ENCODE results near the gene HNRNPUL2.
A peak's percentile ranks its signal among the peaks of the same experiment; 100 is the strongest.

Gene HNRNPUL2

GRCh38 chr11:62669420-62670161, 57.7 kb downstream of the HNRNPUL2 start:
- Mint-ChIP-seq H3K27me3 (no peaks in the 10 kb centered on the region), H3K27ac (peak overlapping the region; percentile 30), H3K36me3 (peaks cover 11% of the 10 kb centered on the region), H3K4me1 (peaks cover 45% of the 10 kb centered on the region), H3K4me3 (peak overlapping the region; percentile 100), H3K9me3 (no peaks in the 10 kb centered on the region)

- H3K36me3 Mint-ChIP-seq = peaks cover 13% of the 10 kb centered on the region
- H3K9me3 Mint-ChIP-seq = no peaks in the 10 kb centered on the region
- H3K4me1 Mint-ChIP-seq = peaks cover 53% of the 10 kb centered on the region
- H3K4me3 Mint-ChIP-seq = peak overlapping the region; percentile 98
- H3K27me3 Mint-ChIP-seq = no peaks in the 10 kb centered on the region
- H3K27ac Mint-ChIP-seq = peak overlapping the region; percentile 38
These were observed 59.8 kb downstream of the HNRNPUL2 start for GRCh38 chr11:62667460-62667859.

DNA sequence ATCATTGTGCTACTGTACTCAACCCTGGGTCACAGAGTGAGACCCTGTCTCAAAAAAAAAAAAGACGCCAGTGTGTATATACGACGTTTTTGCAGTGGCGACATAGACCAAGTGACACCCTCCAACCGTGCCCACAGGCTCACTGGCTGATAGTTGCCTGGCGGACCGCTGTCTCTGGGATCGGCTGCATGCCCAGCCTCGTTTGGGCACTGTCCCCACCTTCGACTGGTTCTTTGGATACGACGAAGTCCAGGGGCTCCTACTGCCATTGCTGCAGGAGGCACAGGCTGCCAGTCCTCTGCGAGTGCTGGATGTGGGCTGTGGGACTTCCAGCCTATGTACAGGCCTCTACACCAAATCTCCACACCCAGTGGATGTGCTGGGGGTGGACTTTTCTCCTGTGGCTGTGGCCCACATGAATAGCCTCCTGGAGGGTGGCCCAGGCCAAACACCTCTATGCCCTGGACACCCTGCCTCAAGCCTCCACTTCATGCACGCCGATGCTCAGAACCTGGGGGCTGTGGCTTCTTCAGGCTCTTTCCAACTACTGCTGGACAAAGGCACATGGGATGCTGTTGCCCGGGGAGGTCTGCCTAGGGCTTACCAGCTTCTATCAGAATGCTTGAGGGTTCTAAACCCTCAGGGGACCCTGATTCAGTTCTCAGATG, 60.9 kb downstream of the HNRNPUL2 start:
- peaks cover 13% of the 10 kb centered on the region for H3K36me3 Mint-ChIP-seq
- H3K27me3 Mint-ChIP-seq = no peaks in the 10 kb centered on the region
- H3K4me3 Mint-ChIP-seq = peak overlapping the region; percentile 98
- peak overlapping the region; percentile 51 for H3K27ac Mint-ChIP-seq
- peaks cover 45% of the 10 kb centered on the region for H3K4me1 Mint-ChIP-seq
- H3K9me3 Mint-ChIP-seq = no peaks in the 10 kb centered on the region

DNA sequence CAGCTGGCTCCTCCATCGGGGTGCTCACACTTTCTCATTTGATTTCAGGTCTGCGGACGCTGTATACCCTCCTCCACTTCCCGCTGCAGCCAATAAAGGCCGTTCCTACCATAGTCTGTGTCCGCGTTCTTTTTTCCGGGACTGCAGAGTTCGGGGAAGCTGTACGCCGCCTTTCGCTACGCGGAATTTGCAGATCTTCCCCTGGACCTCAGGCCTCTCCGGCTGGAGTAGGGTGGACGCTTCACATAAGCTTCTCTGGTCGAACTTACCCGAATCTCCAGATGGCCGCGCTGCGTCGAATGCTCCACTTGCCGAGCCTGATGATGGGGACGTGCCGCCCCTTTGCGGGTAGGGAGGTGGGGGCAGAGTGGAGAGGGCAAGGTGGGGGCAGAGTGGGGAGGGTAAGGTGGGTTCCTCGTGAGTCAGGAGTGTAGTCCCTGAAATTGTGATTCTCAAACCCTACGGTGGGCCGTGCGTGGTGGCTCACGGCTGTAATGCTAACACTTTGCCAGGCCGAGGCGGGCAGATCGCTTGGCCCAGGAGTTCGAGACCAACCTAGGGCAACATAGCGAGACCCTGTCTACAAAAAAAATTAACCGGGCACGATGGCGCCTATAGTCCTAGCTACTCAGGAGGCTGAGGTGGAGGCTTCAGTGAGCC, 61.5 kb downstream of the HNRNPUL2 start:
- Mint-ChIP-seq H3K27ac (peak overlapping the region; percentile 95), H3K4me3 (peak overlapping the region; percentile 98), H3K36me3 (peaks cover 13% of the 10 kb centered on the region), H3K9me3 (no peaks in the 10 kb centered on the region), H3K27me3 (no peaks in the 10 kb centered on the region), H3K4me1 (peaks cover 39% of the 10 kb centered on the region)

DNA sequence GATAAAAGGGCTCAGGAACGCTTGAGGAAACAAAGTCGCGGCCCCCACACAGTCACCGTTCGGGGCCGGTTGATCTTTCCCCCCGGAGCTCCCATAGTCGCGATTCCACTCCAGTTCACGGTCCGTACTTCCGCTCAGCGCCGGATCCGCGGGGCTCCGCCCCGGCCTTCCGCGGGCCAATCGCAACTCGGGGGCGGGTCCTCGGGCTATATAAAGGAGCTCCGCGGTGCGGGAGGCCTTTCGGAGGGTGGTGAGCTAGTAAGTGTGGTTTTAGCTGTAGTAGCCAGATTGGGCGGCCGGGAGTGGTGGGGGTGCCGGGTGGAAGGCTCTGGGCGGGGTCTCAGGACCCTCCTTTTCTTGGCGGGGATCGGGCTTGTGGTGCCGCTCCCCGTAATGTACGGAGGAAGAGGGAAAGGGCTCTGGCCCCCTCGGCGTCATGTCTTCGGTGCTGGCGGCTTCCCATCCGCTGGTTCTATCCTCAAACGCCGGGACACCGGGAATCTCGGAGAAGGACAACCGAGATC, 62.1 kb downstream of the HNRNPUL2 start, which contains the start of the genes C11orf98 and CSKMT:
Gene C11orf98, minus strand, starts transcription at position 136 of the 524 bp plus-strand sequence. Its CDS starts 41 bp downstream, at position 95.
Gene CSKMT, plus strand, starts transcription at position 238 of the 524 bp plus-strand sequence. CDS start 568 bp downstream, outside the sequence.
- Mint-ChIP-seq H3K9me3 (no peaks in the 10 kb centered on the region), H3K27ac (peak within 1 kb of the TSS; percentile 95), H3K27me3 (no peaks in the 10 kb centered on the region), H3K4me1 (peaks cover 36% of the 10 kb centered on the region), H3K36me3 (peaks cover 13% of the 10 kb centered on the region), H3K4me3 (peak within 1 kb of the TSS; percentile 98)

DNA sequence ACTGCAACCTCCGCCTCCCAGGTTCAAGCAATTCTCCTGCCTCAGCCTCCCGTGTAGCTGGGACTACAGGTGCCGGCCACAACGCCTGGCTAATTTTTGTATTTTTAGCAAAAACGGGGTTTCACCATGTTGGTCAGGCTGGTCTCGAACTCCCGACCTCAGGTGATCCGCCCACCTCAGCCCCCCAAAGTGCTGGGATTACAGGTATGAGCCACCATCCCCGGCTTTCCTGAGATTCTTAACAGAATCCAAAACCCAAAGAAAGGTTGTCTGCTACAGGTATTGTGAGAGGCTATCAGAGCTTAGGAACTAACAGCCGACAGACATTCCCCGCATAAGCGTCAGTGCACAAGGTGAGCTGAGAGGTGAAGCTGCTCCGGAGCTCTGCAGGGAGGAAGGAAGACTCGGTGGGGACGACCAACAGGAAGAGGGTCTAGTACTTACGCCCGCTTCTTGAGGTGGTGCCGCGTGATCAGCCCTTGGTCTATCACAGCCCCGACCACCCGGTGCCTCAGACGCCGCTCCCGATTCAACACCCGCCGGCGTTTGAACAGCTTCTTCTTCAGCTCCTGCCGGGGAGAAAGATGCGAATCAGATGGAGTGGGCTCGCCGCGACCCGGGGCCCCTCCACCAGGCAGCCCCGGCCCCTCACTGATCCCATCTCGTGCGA, 62.7 kb downstream of the HNRNPUL2 start:
- no peaks in the 10 kb centered on the region for H3K9me3 Mint-ChIP-seq
- peak overlapping the region; percentile 95 for H3K27ac Mint-ChIP-seq
- peaks cover 13% of the 10 kb centered on the region for H3K36me3 Mint-ChIP-seq
- H3K27me3 Mint-ChIP-seq = no peaks in the 10 kb centered on the region
- peak overlapping the region; percentile 98 for H3K4me3 Mint-ChIP-seq
- peaks cover 30% of the 10 kb centered on the region for H3K4me1 Mint-ChIP-seq
